Esophagus muscularis mucosa (tissue), 4 donors: ENCODE results near the gene ZNF581. TPM values are rescaled to one million over a fixed set of nuclear protein-coding genes. Genes with fewer than 3 reads are reported as not detected.

Experiments used
- DNase-seq: peaks from one replicate; pipeline ENCODE4 v3.0.0-alpha.2; 2017; ENCODE audit errors: extremely low spot score
- H3K27ac ChIP-seq, 4 donors: fragments of 200-600 bp; sonication (generic); replicated peaks in 1 of 4; 1 replicate in 3 of 4; 2 replicates in 1 of 4; pipeline ENCODE4 v1.5.1; 2016 to 2019; ENCODE audit warnings: mild to moderate bottlenecking in 1 of 4
- H3K27me3 ChIP-seq, 4 donors: fragments of 200-600 bp; sonication (generic); one replicate each; pipeline versions ENCODE4 v1.5.1 to v1.6.0; 2016 to 2019
- H3K36me3 ChIP-seq, 4 donors: fragments of 200-600 bp; sonication (generic); one replicate each; pipeline ENCODE4 v1.5.1; 2016 to 2019
- H3K4me1 ChIP-seq, 4 donors: fragments of 200-600 bp; sonication (generic); one replicate each; pipeline ENCODE4 v1.5.1; 2016 to 2019
- H3K4me3 ChIP-seq, 4 donors: fragments of 200-600 bp; sonication (generic); 1 replicate in 2 of 4; 2 replicates in 2 of 4; pipeline ENCODE4 v1.5.1; 2016 to 2019; ENCODE audit warnings: mild to moderate bottlenecking in 4 of 4, moderate library complexity in 1 of 4
- H3K9me3 ChIP-seq, 4 donors: fragments of 200-600 bp; sonication (generic); 1 replicate in 3 of 4; 2 replicates in 1 of 4; pipeline ENCODE4 v1.5.1; 2016 to 2019
- CTCF ChIP-seq, 3 experiments: fragments of 200-600 bp in 2 of 3; fragments of 450-650 bp in 1 of 3; sonication (generic) in 2 of 3; IDR thresholded peaks; one replicate each; pipeline ENCODE4 v1.5.1; 2017 to 2019; ENCODE audit warnings: antibody characterized with exemption in 3 of 3, mild to moderate bottlenecking in 2 of 3, moderate library complexity in 1 of 3
- EP300 ChIP-seq: sonication (generic); formaldehyde crosslinking; IDR thresholded peaks from one replicate; pipeline ENCODE4 v1.6.1; 2017; ENCODE audit warnings: antibody characterized with exemption
- POLR2A ChIP-seq: fragments of 450-650 bp; IDR thresholded peaks from one replicate; pipeline ENCODE4 v1.6.1; 2017; ENCODE audit warnings: antibody characterized with exemption, moderate library complexity, mild to moderate bottlenecking, low read depth
- POLR2AphosphoS5 ChIP-seq, 2 donors: sonication (generic); formaldehyde crosslinking; IDR thresholded peaks; one replicate each; pipeline ENCODE4 v1.6.1; 2017; ENCODE audit warnings: antibody characterized with exemption in 2 of 2
- WGBS: methylation state at CpG from one replicate; pipeline ENCODE4 v1.1.5; 2018; 5-methylcytosine and 5-hydroxymethylcytosine counted together
- intact Hi-C: fragments of 100-400 bp; cut with DNase I; formaldehyde crosslinking; loops from one replicate; pipeline ENCODE4 v1.15.1; 2023
- total RNA-seq, 4 donors: library from RNA; depleted of rRNA; stranded (reverse); fragments of >200 nt; gene quantifications; one replicate each; pipeline versions ENCODE4 v1.1.0 to v1.2.1, GENCODE V29; 2016

Gene ZNF581
- total RNA-seq, 4 donors from 2014 or later: 13.3 to 26.6 (median 18.2) TPM

GRCh38 chr19:55687281-55688201 is 44.1 kb downstream of the ZNF581 start:
- H3K27ac ChIP-seq: no peak overlapping the region
- H3K4me3 ChIP-seq: no peak overlapping the region
- DNase-seq: no peak
- H3K4me1 ChIP-seq: peaks cover 4 to 50% (median 16%) of the 10 kb centered on the region in 4 donors
- WGBS: 90% methylated on average over 14 of the region's 22 CpGs
- intact Hi-C loops: no loop called here
- H3K27me3 ChIP-seq: no peaks in the 10 kb centered on the region
- peaks cover 42 to 100% (median 97%) of the 10 kb centered on the region in 4 donors for H3K36me3 ChIP-seq
- H3K9me3 ChIP-seq: no peaks in the 10 kb centered on the region
- TF ChIP-seq CTCF (IDR thresholded peaks at IDR 0.05) (no peak), EP300 (no peak), POLR2A (no peak), POLR2AphosphoS5 (IDR thresholded peaks at IDR 0.05) (no peak)

- DNase-seq: no peak
- WGBS: 67% methylated on average over 12 of the region's 27 CpGs
- H3K36me3 ChIP-seq: peaks cover 53 to 100% (median 98%) of the 10 kb centered on the region in 4 donors
Measured at GRCh38 chr19:55688422-55689218, 45.2 kb downstream of the ZNF581 start.

GRCh38 chr19:55689411-55690108 is 46.1 kb downstream of the ZNF581 start:
- Histone ChIP-seq H3K9me3 (no peaks in the 10 kb centered on the region), H3K36me3 (peaks cover 62 to 100% (median 98%) of the 10 kb centered on the region in 4 donors), H3K4me3 (no peak overlapping the region), H3K27ac (no peak overlapping the region), H3K27me3 (no peaks in the 10 kb centered on the region), H3K4me1 (peaks cover 0 to 39% (median 16%) of the 10 kb centered on the region in 4 donors)
- no peak for TF ChIP-seq POLR2AphosphoS5 (IDR thresholded peaks at IDR 0.05)
- TF ChIP-seq EP300: no peak
- TF ChIP-seq POLR2A: no peak
- TF ChIP-seq CTCF (IDR thresholded peaks at IDR 0.05): no peak
- 95% methylated on average over 20 of the region's 35 CpGs for WGBS
- no peak for DNase-seq
- intact Hi-C loops: no loop called here

More at GRCh38 chr19:55688422-55689218, 45.2 kb downstream of the ZNF581 start:
- TF ChIP-seq POLR2AphosphoS5 (IDR thresholded peaks at IDR 0.05) (no peak), POLR2A (no peak), CTCF (IDR thresholded peaks at IDR 0.05) (no peak), EP300 (no peak)
- Histone ChIP-seq H3K4me1 (peaks cover 3 to 44% (median 16%) of the 10 kb centered on the region in 4 donors), H3K9me3 (no peaks in the 10 kb centered on the region), H3K27me3 (no peaks in the 10 kb centered on the region), H3K4me3 (no peak overlapping the region), H3K27ac (no peak overlapping the region)
- intact Hi-C loops: no loop called here

GRCh38 chr19:55690109-55690768 is 46.8 kb downstream of the ZNF581 start:
- H3K9me3 ChIP-seq: no peaks in the 10 kb centered on the region
- H3K4me3 ChIP-seq: no peak overlapping the region
- intact Hi-C loops: no loop called here
- no peaks in the 10 kb centered on the region for H3K27me3 ChIP-seq
- no peak for TF ChIP-seq EP300
- no peak for TF ChIP-seq CTCF (IDR thresholded peaks at IDR 0.05)
- TF ChIP-seq POLR2A: no peak
- no peak for TF ChIP-seq POLR2AphosphoS5 (IDR thresholded peaks at IDR 0.05)
- H3K4me1 ChIP-seq: peaks cover 0 to 36% (median 16%) of the 10 kb centered on the region in 4 donors
- H3K36me3 ChIP-seq: peaks cover 63 to 100% (median 98%) of the 10 kb centered on the region in 4 donors
- no peak overlapping the region for H3K27ac ChIP-seq
- DNase-seq: no peak
- 91% methylated on average over 25 of the region's 25 CpGs for WGBS
